Measurements from ENCODE around the gene TNPO2.

Gene TNPO2

DNA sequence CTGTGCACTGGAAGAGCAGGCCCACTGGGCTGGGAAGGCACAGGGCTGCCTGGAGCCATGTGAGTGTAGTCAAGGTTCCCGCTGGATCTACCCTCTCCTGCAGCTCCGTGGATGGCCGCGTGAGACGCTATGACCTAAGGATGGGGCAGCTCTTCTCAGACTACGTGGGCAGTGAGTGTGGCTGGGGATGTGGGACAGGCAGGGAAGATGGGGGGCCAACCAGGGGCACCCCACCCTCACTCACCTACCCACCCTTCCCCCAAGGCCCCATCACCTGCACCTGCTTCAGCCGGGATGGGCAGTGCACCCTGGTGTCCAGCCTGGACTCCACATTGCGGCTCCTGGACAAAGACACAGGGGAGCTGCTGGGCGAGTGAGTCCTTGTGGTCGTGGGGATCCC lies 51.0 kb downstream of the TNPO2 start:
- peaks cover 32% of the 10 kb centered on the region for H3K79me2 ChIP-seq (ENCODE audit: low read length)
- H3K4me1 ChIP-seq (ENCODE audit: low read length): peaks cover 19% of the 10 kb centered on the region
- no peak overlapping the region for H3K27ac ChIP-seq (ENCODE audit: low read length)
- no peak overlapping the region for H2AFZ ChIP-seq (ENCODE audit: low read depth, low read length)
- H3K36me3 ChIP-seq (replicated peaks; ENCODE audit: low read depth, low read length): peaks cover 36% of the 10 kb centered on the region
- H3K27me3 ChIP-seq (ENCODE audit: low read depth, low read length): no peaks in the 10 kb centered on the region
- no peak overlapping the region for H3K4me3 ChIP-seq (ENCODE audit: low read length)
- TF ChIP-seq, protein P1, sequence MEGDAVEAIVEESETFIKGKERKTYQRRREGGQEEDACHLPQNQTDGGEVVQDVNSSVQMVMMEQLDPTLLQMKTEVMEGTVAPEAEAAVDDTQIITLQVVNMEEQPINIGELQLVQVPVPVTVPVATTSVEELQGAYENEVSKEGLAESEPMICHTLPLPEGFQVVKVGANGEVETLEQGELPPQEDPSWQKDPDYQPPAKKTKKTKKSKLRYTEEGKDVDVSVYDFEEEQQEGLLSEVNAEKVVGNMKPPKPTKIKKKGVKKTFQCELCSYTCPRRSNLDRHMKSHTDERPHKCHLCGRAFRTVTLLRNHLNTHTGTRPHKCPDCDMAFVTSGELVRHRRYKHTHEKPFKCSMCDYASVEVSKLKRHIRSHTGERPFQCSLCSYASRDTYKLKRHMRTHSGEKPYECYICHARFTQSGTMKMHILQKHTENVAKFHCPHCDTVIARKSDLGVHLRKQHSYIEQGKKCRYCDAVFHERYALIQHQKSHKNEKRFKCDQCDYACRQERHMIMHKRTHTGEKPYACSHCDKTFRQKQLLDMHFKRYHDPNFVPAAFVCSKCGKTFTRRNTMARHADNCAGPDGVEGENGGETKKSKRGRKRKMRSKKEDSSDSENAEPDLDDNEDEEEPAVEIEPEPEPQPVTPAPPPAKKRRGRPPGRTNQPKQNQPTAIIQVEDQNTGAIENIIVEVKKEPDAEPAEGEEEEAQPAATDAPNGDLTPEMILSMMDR (IDR thresholded peaks at IDR 0.05; ENCODE audit: low read depth, low read length): no peak
- TF ChIP-seq EZH2phosphoT487 (IDR thresholded peaks at IDR 0.05; ENCODE audit: low read depth): no peak
- no peak overlapping the region for H3K9ac ChIP-seq (ENCODE audit: low read length)
- H3K9me3 ChIP-seq (ENCODE audit: insufficient read depth, low read length): no peaks in the 10 kb centered on the region
- peaks cover 4% of the 10 kb centered on the region; the same call in 1 of the 2 replicates for H4K20me1 ChIP-seq (ENCODE audit: insufficient read depth, low read length)
- no peak overlapping the region for H3K4me2 ChIP-seq (ENCODE audit: low read length)

DNA sequence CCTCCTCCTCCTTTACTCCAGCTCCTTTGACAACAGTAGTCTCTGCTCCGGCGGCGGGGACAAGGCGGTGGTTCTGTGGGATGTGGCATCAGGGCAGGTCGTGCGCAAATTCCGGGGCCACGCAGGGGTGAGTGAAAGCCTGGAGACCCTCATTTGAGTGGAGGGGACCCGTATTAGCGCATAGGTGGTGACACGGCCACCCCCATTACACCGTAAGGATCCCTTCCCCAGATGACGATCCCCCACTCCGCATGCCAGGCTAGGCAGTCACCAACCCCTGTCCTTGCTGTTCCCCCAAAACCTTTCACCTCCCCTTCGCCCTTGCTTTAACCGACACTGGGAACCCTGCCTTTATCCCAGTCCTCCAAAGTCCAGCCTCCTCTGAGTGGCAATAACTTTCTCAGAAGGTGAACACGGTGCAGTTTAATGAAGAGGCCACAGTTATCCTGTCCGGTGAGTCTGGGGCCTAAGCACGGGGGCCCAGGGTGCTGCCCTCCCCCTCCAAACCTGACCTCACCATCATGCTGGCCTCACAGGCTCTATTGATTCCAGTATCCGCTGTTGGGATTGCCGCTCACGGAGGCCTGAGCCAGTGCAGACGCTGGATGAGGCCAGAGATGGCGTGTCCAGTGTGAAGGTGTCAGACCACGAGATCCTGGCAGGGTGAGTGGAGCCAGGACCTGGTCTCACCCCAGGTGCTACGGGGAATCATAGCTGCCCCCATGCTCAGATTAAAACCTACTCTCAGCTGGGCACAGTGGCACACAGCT lies 53.4 kb downstream of the TNPO2 start:
- H3K36me3 ChIP-seq (replicated peaks; ENCODE audit: low read depth, low read length): peaks cover 16% of the 10 kb centered on the region
- no peaks in the 10 kb centered on the region for H4K20me1 ChIP-seq (ENCODE audit: insufficient read depth, low read length)
- peak overlapping the region; percentile 96 for H3K4me2 ChIP-seq (ENCODE audit: low read length)
- no peak for TF ChIP-seq EZH2phosphoT487 (IDR thresholded peaks at IDR 0.05; ENCODE audit: low read depth)
- TF ChIP-seq, protein P1 (IDR thresholded peaks at IDR 0.05; ENCODE audit: low read depth, low read length): no peak
- peaks cover 51% of the 10 kb centered on the region for H3K79me2 ChIP-seq (ENCODE audit: low read length)
- peak overlapping the region; percentile 88 for H3K4me3 ChIP-seq (ENCODE audit: low read length)
- no peaks in the 10 kb centered on the region for H3K27me3 ChIP-seq (ENCODE audit: low read depth, low read length)
- H3K9me3 ChIP-seq (ENCODE audit: insufficient read depth, low read length): no peaks in the 10 kb centered on the region
- peak overlapping the region; percentile 74 for H3K27ac ChIP-seq (ENCODE audit: low read length)
- H2AFZ ChIP-seq (ENCODE audit: low read depth, low read length): no peak overlapping the region; the same call in 1 of the 2 replicates
- peaks cover 26% of the 10 kb centered on the region for H3K4me1 ChIP-seq (ENCODE audit: low read length)
- peak overlapping the region; percentile 88 for H3K9ac ChIP-seq (ENCODE audit: low read length)

DNA sequence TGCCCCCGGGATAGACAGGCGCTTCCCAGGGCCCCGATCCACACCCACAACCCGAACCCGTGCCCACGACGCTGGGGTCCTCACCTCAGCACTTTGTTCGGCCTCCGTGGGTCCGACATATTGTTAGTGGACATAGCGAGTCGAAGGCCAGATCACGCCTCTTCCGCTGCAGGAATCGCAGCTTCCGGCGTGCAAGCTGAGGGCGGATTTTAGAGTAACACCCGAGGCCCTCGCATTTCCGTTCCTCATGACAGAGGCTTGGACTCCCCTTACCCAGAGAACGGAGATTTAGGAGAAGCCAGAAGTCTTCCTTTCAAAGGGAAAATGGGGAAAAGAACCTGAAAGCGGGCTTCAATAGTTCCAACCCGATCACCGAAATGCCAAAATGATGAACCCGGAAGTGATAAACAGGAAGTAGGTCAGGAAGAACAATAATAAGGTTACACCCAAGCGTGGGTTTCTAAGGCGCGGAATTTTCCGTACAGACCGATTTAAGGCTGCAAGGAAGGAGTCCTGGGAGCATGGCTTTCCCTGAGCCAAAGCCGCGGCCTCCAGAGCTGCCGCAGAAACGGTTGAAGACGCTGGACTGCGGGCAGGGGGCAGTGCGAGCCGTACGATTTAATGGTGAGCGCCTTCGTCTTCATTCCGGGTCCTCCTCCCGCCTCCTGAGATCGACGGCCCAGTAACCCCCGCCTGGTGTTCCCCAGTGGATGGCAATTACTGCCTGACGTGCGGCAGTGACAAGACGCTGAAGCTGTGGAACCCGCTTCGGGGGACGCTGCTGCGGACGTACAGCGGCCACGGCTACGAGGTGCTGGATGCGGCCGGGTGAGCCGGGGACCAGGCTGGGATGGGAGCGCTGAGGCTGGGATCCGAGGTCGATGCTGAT lies 54.2 kb downstream of the TNPO2 start:
- Histone ChIP-seq H3K79me2 (ENCODE audit: low read length) (peaks cover 58% of the 10 kb centered on the region), H3K36me3 (replicated peaks; ENCODE audit: low read depth, low read length) (peaks cover 16% of the 10 kb centered on the region)

More for the DNA sequence above, 54.2 kb downstream of the TNPO2 start:
- H3K27ac ChIP-seq (ENCODE audit: low read length): peak overlapping the region; percentile 74
- H2AFZ ChIP-seq (ENCODE audit: low read depth, low read length): peak overlapping the region; percentile 98
- no peak for TF ChIP-seq EZH2phosphoT487 (IDR thresholded peaks at IDR 0.05; ENCODE audit: low read depth)
- TF ChIP-seq, protein P1 (IDR thresholded peaks at IDR 0.05; ENCODE audit: low read depth, low read length): no peak
- peak overlapping the region; percentile 96 for H3K4me2 ChIP-seq (ENCODE audit: low read length)
- H3K9me3 ChIP-seq (ENCODE audit: insufficient read depth, low read length): no peaks in the 10 kb centered on the region
- H3K4me3 ChIP-seq (ENCODE audit: low read length): peak overlapping the region; percentile 88
- peaks cover 33% of the 10 kb centered on the region for H3K4me1 ChIP-seq (ENCODE audit: low read length)
- no peaks in the 10 kb centered on the region for H3K27me3 ChIP-seq (ENCODE audit: low read depth, low read length)
- no peaks in the 10 kb centered on the region for H4K20me1 ChIP-seq (ENCODE audit: insufficient read depth, low read length)
- H3K9ac ChIP-seq (ENCODE audit: low read length): peak overlapping the region; percentile 88

All from OCI-LY3 (cell line).